ENCODE data around the gene TNKS1BP1. TPM values are rescaled to one million over a fixed set of nuclear protein-coding genes. Genes with fewer than 3 reads are reported as not detected.

The TNKS1BP1 gene
- total and polyA plus RNA-seq, 8 donors, result 119 to 203 (median 141) TPM

DNA sequence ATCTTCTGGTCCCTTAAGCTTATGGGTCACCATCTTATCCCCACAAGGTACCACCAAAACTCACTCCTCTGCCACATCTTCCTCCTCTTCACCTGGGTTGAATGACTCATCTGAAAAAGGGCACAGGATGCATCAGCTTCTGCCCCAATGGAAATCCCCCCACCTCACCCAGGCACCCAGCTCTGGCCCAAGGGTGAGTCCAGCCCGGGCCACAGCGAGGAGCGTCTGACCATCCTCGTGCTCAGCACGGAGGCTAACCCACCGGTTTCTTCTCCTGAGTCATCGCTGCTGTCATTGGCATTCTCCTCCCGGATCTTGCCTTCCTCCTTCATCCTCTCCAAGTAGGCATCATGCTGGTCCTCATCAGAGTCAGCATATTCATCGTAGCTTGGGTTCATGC is 5.3 kb upstream of the TNKS1BP1 start:
- intact Hi-C loops (cut with DNase I), result no loop called here

DNA sequence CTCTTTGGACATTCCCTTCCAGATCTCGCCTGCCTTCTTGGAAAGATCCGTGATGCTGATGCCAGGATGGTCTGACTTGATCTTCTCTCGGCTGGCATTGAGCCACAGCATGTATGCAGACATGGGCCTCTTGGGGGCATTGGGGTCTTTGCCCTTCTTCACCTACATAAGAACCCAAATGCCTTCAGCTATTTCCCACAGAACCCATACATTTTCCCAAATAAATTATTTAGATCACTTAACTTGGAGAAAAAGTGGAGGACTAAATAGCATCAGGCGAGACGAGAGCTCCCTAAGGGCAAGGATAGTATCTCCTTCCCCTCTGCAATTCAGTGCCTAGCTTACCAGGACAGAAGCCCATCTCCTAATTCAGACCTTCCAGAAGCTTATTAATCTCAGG is 3.0 kb upstream of the TNKS1BP1 start:
- peaks cover 17 to 36% of the 10 kb centered on the region in 2 donors for H3K4me1 ChIP-seq
- H3K27ac ChIP-seq, result no peak overlapping the region
- TF ChIP-seq CTCF (IDR thresholded peaks at IDR 0.05), result no peak
- no peaks in the 10 kb centered on the region for H3K27me3 ChIP-seq
- H3K36me3 ChIP-seq, result peaks cover 0 to 68% of the 10 kb centered on the region in 2 donors
- no peak overlapping the region for H3K4me3 ChIP-seq
- intact Hi-C loops (cut with DNase I), result no loop called here
- no peaks in the 10 kb centered on the region for H3K9me3 ChIP-seq
- DNase-seq (no peak), ATAC-seq (no peak)

More for the DNA sequence above, 5.3 kb upstream of the TNKS1BP1 start:
- DNase-seq (no peak), ATAC-seq (no peak)
- no peak for TF ChIP-seq CTCF (IDR thresholded peaks at IDR 0.05)
- H3K27ac ChIP-seq, result no peak overlapping the region
- H3K36me3 ChIP-seq, result peaks cover 0 to 80% of the 10 kb centered on the region in 2 donors
- H3K4me3 ChIP-seq, result no peak overlapping the region
- H3K9me3 ChIP-seq, result no peaks in the 10 kb centered on the region
- H3K4me1 ChIP-seq, result peaks cover 19 to 34% of the 10 kb centered on the region in 2 donors
- H3K27me3 ChIP-seq, result no peaks in the 10 kb centered on the region

DNA sequence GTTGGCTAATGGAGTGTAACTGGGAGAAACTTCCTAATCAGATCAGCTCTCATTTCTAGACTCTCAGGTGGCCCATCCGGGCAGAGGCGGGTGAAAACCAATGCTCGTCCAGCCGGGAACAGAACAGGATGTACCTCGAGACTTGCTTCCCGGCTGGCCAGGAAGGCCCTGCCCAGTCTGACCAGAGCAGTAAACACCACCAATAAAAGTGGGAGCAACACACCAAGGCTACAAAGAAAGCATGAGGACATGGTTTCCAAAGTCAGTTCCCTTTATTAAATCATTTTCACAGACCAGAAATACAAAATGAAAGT is 940 bp upstream of the TNKS1BP1 start:
- Histone ChIP-seq H3K27me3 (no peaks in the 10 kb centered on the region), H3K27ac (peak overlapping the region; percentile 95 to 96), H3K36me3 (peaks cover 0 to 51% of the 10 kb centered on the region in 2 donors), H3K4me3 (peak overlapping the region; percentile 70 to 71), H3K9me3 (no peaks in the 10 kb centered on the region), H3K4me1 (peaks cover 26 to 49% of the 10 kb centered on the region in 2 donors)
- intact Hi-C loops (cut with DNase I), result no loop called here
- DNase-seq, result peak in 2 of 4 donors; percentile 26 to 76
- peak; percentile 19 for ATAC-seq
- TF ChIP-seq CTCF (IDR thresholded peaks at IDR 0.05), result no peak

- Histone ChIP-seq H3K4me1 (peaks cover 31 to 62% of the 10 kb centered on the region in 2 donors), H3K27ac (peak overlapping the region; percentile 95 to 96)
- DNase-seq, result peak; percentile 63 to 84 (median 74)
Measured at GRCh38 chr11:57324154-57324885, 432 bp downstream of the TNKS1BP1 start.

DNA sequence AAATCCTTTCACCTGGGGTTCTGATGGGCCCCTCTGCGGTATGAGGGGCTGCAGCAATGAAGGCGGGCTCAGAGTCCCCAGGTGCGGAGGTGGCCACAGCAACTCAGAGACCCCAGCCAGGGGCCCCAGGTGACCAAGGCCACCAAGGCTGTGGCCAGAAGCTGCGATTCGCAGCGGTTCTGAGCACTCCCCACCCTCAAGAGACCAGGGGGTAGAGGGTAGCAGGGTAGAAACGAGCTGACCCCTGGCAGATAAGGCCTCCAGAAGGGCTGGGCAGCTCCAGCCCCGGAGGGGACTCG is 948 bp downstream of the TNKS1BP1 start:
- DNase-seq, result no peak
- Histone ChIP-seq H3K4me3 (peak overlapping the region; percentile 70 to 71), H3K4me1 (peaks cover 31 to 63% of the 10 kb centered on the region in 2 donors), H3K27me3 (no peaks in the 10 kb centered on the region), H3K9me3 (no peaks in the 10 kb centered on the region), H3K27ac (peak overlapping the region; percentile 95 to 96), H3K36me3 (peaks cover 0 to 45% of the 10 kb centered on the region in 2 donors)
- ATAC-seq, result no peak
- intact Hi-C loops (cut with DNase I), result no loop called here
- TF ChIP-seq CTCF (IDR thresholded peaks at IDR 0.05), result no peak

More at GRCh38 chr11:57324154-57324885, 432 bp downstream of the TNKS1BP1 start:
- H3K36me3 ChIP-seq, result peaks cover 0 to 50% of the 10 kb centered on the region in 2 donors
- no peaks in the 10 kb centered on the region for H3K27me3 ChIP-seq
- TF ChIP-seq CTCF (IDR thresholded peaks at IDR 0.05), result no peak
- no peaks in the 10 kb centered on the region for H3K9me3 ChIP-seq
- intact Hi-C loops (cut with DNase I), result no loop called here
- peak; percentile 0 for ATAC-seq
- H3K4me3 ChIP-seq, result peak overlapping the region; percentile 70 to 71
